Bronchial epithelial cell (primary cell): ENCODE data around the gene MARCHF5. TPM values are rescaled to one million over a fixed set of nuclear protein-coding genes. Genes with fewer than 3 reads are reported as not detected.

Experiments used
- DNase-seq: peaks from one replicate; pipeline ENCODE4 v3.0.0-alpha.2; 2010; ENCODE audit warnings: low read depth
- FAIRE-seq: peaks from 2 replicates; lab custom pipeline; 2011; peaks lifted over from hg19 to GRCh38; lab: Jason Lieb, UNC
- H3K27me3 ChIP-seq: 2 replicates; pipeline ENCODE4 v1.5.1; 2011; ENCODE audit warnings: low read length; ENCODE audit not compliant: control insufficient read depth, insufficient read depth
- H3K36me3 ChIP-seq: 2 replicates; pipeline ENCODE4 v1.5.1; 2011; ENCODE audit warnings: low read length; ENCODE audit not compliant: control insufficient read depth, insufficient read depth
- H3K4me3 ChIP-seq: 2 replicates; pipeline ENCODE4 v1.5.1; 2011; ENCODE audit warnings: mild to moderate bottlenecking, low read depth, low read length, control low read depth
- total RNA-seq: library from RNA; depleted of rRNA; stranded (reverse); fragments of >200 nt; gene quantifications from 2 replicates; pipeline ENCODE4 v1.2.1, GENCODE V29; 2014
- TF ChIP-seq, protein P1 (sequence below): IDR thresholded peaks from 2 replicates; pipeline ENCODE4 v1.5.1; 2011; ENCODE audit warnings: mild to moderate bottlenecking, moderate library complexity, low read length, control low read depth, inconsistent platforms; ENCODE audit not compliant: insufficient read depth, severe bottlenecking

Gene MARCHF5
- total RNA-seq, 1 donor from 2014 or later: 23.2 TPM

DNA sequence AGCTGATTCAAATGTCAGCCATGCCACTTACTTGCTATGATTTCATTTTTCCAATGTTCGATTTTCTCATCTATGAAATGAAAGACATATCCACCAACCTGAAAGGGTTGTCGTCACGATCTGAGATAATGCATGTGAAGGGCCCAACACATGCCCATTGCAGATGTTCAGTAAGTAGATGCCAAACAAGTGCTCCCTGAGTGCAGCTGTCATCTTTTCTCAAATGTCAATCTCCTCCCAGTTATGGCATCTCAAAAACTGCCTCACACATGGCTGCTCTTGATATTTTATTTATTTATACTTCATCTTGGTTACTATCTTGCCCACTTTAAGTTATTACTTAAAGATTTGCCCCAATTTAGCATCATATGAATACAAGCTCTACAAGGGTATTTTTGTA, 16.9 kb upstream of the MARCHF5 start:
- TF ChIP-seq, protein P1, sequence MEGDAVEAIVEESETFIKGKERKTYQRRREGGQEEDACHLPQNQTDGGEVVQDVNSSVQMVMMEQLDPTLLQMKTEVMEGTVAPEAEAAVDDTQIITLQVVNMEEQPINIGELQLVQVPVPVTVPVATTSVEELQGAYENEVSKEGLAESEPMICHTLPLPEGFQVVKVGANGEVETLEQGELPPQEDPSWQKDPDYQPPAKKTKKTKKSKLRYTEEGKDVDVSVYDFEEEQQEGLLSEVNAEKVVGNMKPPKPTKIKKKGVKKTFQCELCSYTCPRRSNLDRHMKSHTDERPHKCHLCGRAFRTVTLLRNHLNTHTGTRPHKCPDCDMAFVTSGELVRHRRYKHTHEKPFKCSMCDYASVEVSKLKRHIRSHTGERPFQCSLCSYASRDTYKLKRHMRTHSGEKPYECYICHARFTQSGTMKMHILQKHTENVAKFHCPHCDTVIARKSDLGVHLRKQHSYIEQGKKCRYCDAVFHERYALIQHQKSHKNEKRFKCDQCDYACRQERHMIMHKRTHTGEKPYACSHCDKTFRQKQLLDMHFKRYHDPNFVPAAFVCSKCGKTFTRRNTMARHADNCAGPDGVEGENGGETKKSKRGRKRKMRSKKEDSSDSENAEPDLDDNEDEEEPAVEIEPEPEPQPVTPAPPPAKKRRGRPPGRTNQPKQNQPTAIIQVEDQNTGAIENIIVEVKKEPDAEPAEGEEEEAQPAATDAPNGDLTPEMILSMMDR: no peak
- FAIRE-seq: no peak
- DNase-seq: no peak
- Histone ChIP-seq H3K36me3 (no peaks in the 10 kb centered on the region), H3K27me3 (no peaks in the 10 kb centered on the region), H3K4me3 (no peak overlapping the region)

DNA sequence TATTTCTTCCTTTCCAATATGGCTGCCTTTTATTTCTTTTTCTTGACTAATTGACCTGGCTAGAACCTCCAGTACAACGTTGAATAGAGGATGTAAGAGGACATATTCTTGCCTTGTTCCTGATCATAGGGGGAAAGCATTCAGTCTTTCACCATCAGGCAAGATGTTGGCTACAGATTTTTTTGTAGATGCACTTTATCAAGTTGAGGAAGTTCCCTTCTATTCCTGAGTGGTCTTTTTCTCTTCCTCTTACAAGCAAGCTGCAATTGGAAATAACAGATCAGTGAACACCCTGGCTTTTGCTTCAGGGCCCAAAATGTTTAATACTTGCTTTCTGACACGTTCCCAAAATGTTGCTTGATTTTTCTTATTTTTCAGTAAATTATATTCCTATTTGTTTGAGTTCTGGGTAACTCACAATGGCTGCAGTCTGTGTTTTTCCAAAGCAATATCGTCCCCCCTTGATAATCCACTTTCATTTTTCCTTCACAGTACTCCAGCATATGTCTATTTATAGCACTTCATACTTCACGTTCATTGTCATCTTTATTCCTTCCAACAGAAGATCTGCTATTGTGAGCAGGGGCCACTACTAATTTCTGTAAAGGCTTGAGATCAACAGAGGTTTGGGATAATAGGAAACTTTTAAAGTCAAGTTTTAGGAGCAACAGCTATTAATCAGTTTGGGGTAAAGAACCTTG, 11.8 kb upstream of the MARCHF5 start:
- no peak overlapping the region for H3K4me3 ChIP-seq
- no peaks in the 10 kb centered on the region for H3K27me3 ChIP-seq
- TF ChIP-seq, protein P1: no peak
- no peak for FAIRE-seq
- no peak for DNase-seq
- no peaks in the 10 kb centered on the region for H3K36me3 ChIP-seq

DNA sequence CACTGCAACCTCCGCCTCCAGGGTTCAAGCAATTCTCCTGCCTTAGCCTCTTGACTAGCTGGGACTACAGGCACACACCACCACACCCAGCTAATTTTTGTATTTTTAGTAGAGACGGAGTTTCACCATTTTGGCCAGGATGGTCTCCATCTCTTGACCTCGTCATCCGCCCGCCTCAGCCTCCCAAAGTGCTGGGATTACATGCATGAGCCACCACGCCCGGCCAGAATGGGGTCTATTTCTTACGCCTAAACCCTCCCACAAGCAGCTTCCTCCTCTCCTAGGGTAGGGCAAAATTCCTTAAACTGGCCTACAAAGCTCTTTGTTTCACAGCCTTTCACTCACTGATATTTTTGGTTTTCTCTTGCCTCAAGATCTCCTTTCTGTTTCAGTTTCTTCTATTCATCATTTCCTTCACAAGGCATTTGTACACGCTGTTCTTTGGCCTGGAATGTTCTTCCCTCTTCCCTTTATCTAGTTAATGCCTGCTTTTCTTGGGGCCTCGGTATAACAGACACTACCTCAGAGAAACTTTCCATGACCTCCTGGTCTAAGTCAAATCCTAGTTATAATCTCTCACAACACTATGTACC, 6.8 kb upstream of the MARCHF5 start:
- H3K36me3 ChIP-seq: no peaks in the 10 kb centered on the region
- TF ChIP-seq, protein P1: no peak
- DNase-seq (no peak), FAIRE-seq (no peak)
- no peak overlapping the region for H3K4me3 ChIP-seq
- no peaks in the 10 kb centered on the region for H3K27me3 ChIP-seq

DNA sequence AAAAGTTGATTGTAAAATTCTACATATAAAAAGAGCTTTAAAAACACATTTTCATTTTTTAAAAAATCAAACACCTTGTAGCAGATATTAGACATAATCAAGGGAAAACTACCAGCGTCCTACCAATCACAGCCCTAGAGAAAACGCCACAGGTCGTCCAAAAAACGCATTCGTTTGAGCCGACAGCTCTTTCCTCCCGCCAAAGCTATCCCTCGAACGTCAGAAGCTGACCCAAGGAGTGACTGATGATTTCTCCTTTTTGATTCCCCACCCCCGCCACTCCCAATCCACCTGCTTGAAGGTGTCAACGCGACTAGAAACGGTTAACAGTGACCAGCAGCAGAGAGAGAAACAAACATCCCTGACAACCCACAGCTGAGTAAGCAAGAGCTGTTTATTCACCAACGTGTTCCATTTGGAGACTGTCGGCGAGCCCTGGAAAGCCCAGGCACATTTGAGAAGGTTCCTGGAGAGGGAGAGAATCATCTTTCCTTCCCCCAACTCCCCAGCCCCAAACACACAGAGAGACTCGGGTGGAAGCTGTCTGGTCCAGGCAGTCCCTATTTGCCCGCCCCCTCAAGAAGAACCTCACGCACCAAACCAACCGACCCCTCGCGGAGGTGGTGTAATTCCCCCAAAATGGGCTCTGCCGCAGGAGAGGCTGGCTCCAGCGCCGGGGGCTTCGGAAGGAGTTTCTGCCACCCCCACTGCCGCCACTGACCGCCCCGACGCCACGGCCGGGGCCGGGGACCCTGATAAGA, 711 bp upstream of the MARCHF5 start:
- FAIRE-seq (no peak), DNase-seq (peak; percentile 55)
- Histone ChIP-seq H3K27me3 (no peaks in the 10 kb centered on the region), H3K4me3 (peak overlapping the region; percentile 97), H3K36me3 (peaks cover 1% of the 10 kb centered on the region)
- TF ChIP-seq, protein P1: no peak

DNA sequence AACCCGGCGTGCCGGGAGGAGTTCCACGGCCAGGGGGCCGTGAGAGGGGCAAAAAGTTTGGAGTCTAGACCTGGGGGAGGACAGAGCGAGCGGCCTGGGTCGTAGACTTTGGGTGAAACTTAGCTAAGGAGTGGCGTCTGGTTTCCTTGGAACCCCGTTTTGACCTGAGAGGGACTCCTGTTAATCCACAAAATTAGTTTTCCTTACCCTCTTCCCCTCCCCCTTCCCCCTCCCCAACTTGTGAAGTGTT, 574 bp downstream of the MARCHF5 start:
- H3K4me3 ChIP-seq: peak overlapping the region; percentile 97
- peak; percentile 7 for DNase-seq
- H3K27me3 ChIP-seq: no peaks in the 10 kb centered on the region
- FAIRE-seq: no peak
- H3K36me3 ChIP-seq: peaks cover 1% of the 10 kb centered on the region
- TF ChIP-seq, protein P1: no peak
